Skeletal muscle satellite cell (primary cell): ENCODE measurements around the gene CALHM4. TPM values are rescaled to one million over a fixed set of nuclear protein-coding genes. Genes with fewer than 3 reads are reported as not detected.

Experiments
- H3K27me3 ChIP-seq: 2 replicates; pipeline ENCODE4 v1.7.0; 2013; ENCODE audit warnings: low read length; ENCODE audit not compliant: control insufficient read depth, insufficient read depth
- H3K36me3 ChIP-seq: 2 replicates; pipeline ENCODE4 v1.7.0; 2013; ENCODE audit warnings: mild to moderate bottlenecking, control low read depth, low read length; ENCODE audit not compliant: insufficient read depth
- H3K4me1 ChIP-seq: 2 replicates; pipeline ENCODE4 v1.7.0; 2013; ENCODE audit warnings: low read length; ENCODE audit not compliant: control insufficient read depth, insufficient read depth
- H3K4me2 ChIP-seq: 2 replicates; pipeline ENCODE4 v1.7.0; 2013; ENCODE audit warnings: mild to moderate bottlenecking, low read length
- H3K4me3 ChIP-seq: 2 replicates; pipeline ENCODE4 v1.7.0; 2013; ENCODE audit warnings: low read length
- H3K9ac ChIP-seq: 2 replicates; pipeline ENCODE4 v1.7.0; 2013; ENCODE audit warnings: mild to moderate bottlenecking, low read depth, low read length, moderate library complexity
- H3K9me3 ChIP-seq: replicated peaks from 2 replicates; pipeline ENCODE4 v1.7.0; 2013; ENCODE audit warnings: mild to moderate bottlenecking, control low read depth, low read length
- total RNA-seq: library from RNA; depleted of rRNA; stranded (reverse); fragments of >200 nt; gene quantifications from 2 replicates; pipeline ENCODE4 v1.2.3, GENCODE V29; 2012; rRNA removed

The CALHM4 gene, protein sequence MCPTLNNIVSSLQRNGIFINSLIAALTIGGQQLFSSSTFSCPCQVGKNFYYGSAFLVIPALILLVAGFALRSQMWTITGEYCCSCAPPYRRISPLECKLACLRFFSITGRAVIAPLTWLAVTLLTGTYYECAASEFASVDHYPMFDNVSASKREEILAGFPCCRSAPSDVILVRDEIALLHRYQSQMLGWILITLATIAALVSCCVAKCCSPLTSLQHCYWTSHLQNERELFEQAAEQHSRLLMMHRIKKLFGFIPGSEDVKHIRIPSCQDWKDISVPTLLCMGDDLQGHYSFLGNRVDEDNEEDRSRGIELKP
- not detected in 2 replicates for total RNA-seq

DNA sequence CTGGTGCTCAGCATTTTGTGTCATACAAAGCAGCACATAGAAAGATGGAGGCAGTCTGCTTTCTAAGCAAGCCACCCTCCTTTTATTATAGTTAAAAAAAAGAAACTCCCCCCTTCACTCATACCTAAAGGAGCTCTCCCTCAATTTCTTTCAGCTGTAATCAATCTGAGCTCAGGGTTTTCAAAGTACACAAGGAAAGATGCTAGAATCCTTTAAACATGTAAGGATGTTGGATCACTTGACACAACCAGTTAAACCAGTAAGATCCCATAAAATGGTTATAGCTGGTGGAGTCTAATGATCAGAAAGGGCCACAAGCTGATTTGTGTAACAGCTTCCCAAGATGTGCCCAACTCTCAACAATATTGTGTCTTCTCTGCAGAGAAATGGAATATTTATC, at the start of gene CALHM4:
Gene CALHM4 (plus strand): TSS at position 301 of the 400 bp plus-strand sequence. CDS start 43 bp downstream, at position 344.
- Histone ChIP-seq H3K4me3 (no peak within 1 kb of the TSS), H3K27me3 (no peaks in the 10 kb centered on the region), H3K4me1 (peaks cover 30% of the 10 kb centered on the region), H3K36me3 (no peaks in the 10 kb centered on the region), H3K4me2 (no peak within 1 kb of the TSS), H3K9me3 (no peaks in the 10 kb centered on the region), H3K9ac (no peak within 1 kb of the TSS)

DNA sequence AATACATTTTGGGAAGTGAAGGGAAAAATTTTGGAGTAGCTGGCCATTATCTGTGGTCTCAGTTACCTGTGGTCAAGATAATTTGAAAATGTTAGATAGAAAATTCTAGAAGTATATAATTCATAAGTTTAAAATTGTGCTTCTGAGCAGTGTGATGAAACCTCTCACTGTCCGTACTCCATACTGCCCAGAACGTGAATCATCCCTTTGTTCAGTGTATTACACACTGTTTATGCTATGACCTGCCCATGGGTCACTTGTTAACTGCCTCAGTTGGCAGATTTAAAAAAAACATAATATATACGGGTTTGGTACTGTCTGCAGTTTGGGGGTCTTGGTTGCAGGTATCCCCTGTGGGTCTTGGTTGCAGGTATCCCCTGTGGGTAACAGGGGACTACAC, 46.2 kb upstream of the CALHM4 start:
- H3K4me3 ChIP-seq = no peak overlapping the region
- no peaks in the 10 kb centered on the region for H3K27me3 ChIP-seq
- H3K4me1 ChIP-seq = peaks cover 8% of the 10 kb centered on the region
- H3K9ac ChIP-seq = no peak overlapping the region
- H3K9me3 ChIP-seq = no peaks in the 10 kb centered on the region
- H3K36me3 ChIP-seq = no peaks in the 10 kb centered on the region
- no peak overlapping the region for H3K4me2 ChIP-seq

DNA sequence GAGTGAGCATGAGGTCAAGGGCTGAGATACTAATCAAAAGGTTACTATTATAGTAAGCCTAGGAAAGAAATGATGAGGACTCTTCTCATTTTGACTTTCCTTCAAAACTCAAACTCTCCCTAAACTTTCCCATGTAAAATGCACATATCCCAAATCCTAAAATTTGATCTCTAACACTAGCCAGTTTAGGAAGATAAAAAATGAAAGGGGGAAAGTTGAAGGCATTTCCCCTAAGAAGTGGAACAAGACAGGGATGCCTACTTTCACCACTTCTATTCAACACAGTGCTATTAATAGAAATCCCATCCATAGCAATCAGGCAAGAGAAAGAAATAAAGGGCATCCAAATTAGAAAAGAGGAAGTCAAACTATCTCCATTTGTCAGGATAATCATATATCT, 45.0 kb upstream of the CALHM4 start:
- Histone ChIP-seq H3K9me3 (no peaks in the 10 kb centered on the region), H3K4me2 (no peak overlapping the region), H3K27me3 (no peaks in the 10 kb centered on the region), H3K36me3 (no peaks in the 10 kb centered on the region), H3K9ac (no peak overlapping the region), H3K4me3 (no peak overlapping the region), H3K4me1 (peaks cover 15% of the 10 kb centered on the region)

DNA sequence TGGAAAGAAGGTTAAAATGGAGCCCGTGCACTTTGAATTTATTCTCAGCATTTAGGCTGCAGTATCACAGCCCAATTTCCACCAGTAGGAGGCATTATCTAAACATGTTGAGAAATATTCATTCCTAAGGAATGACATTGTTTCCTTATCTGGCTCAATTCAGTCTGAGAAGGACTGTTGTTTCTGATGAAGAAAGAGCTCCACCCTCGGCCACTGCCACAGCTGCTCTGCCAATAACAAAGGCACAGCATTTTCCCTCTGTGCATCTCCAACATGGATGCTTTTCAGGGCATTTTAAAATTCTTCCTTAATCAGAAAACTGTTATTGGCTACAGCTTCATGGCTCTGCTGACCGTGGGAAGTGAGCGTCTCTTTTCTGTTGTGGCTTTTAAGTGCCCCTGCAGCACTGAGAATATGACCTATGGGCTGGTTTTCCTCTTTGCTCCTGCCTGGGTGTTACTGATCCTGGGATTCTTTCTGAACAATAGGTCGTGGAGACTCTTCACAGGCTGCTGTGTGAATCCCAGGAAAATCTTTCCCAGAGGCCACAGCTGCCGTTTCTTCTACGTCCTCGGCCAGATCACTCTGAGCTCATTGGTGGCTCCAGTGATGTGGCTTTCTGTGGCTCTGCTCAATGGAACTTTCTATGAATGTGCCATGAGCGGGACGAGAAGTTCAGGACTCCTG, 42.0 kb upstream of the CALHM4 start, which contains the start of gene CALHM5:
Gene CALHM5 (plus strand): TSS at position 216 of the 687 bp plus-strand sequence. CDS start 58 bp downstream, at position 274.
- peak within 1 kb of the TSS; percentile 69 for H3K4me3 ChIP-seq
- no peaks in the 10 kb centered on the region for H3K9me3 ChIP-seq
- H3K9ac ChIP-seq = peak within 1 kb of the TSS; percentile 86
- peaks cover 22% of the 10 kb centered on the region for H3K4me1 ChIP-seq
- H3K4me2 ChIP-seq = peak within 1 kb of the TSS; percentile 84
- H3K27me3 ChIP-seq = no peaks in the 10 kb centered on the region
- peaks cover 9% of the 10 kb centered on the region for H3K36me3 ChIP-seq

DNA sequence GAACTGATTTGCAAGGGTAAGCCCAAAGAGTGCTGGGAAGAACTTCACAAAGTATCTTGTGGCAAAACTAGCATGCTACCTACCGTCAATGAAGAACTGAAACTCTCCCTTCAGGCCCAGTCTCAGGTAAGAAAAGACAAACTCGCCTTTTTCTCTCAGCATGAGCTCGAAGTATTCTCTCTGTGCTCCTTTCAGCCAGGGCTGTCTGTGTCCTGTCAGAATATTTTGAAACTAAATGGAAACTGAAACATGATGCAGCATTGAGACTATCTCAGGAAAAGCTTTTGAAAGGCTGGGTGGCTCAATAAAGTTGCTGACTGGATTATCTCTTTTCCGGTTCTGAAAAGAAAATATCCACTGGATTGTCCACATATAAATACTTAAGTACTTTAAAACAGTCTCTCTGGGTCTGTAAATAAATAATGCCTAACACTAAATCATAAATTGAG, 41.4 kb upstream of the CALHM4 start:
- Histone ChIP-seq H3K4me1 (peaks cover 20% of the 10 kb centered on the region), H3K4me2 (peak overlapping the region; percentile 84), H3K9me3 (no peaks in the 10 kb centered on the region), H3K4me3 (peak overlapping the region; percentile 69), H3K36me3 (peaks cover 9% of the 10 kb centered on the region), H3K27me3 (no peaks in the 10 kb centered on the region), H3K9ac (peak overlapping the region; percentile 86)

DNA sequence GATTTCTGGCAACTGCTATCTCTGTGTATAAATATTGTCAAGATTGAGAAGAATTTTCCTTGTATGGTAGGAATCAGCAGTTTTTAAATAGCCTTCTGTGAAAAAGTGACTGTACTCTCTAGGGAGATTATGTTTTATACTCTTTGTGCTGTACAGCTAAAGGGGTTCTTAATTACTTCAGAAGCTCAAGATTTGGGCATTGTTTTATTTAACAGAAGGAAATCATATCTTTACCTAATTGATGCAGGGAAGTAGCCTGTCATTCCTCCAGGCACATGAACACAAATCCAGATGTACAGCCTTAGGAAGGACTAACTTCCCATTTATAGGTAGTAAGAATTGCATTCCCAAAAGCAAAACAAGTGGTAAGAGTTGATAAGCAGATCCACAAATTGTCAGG, 40.8 kb upstream of the CALHM4 start:
- peak overlapping the region; percentile 86 for H3K9ac ChIP-seq
- H3K4me3 ChIP-seq = peak overlapping the region; percentile 69
- peaks cover 9% of the 10 kb centered on the region for H3K36me3 ChIP-seq
- H3K27me3 ChIP-seq = no peaks in the 10 kb centered on the region
- no peaks in the 10 kb centered on the region for H3K9me3 ChIP-seq
- peak overlapping the region; percentile 84 for H3K4me2 ChIP-seq
- H3K4me1 ChIP-seq = peaks cover 15% of the 10 kb centered on the region

DNA sequence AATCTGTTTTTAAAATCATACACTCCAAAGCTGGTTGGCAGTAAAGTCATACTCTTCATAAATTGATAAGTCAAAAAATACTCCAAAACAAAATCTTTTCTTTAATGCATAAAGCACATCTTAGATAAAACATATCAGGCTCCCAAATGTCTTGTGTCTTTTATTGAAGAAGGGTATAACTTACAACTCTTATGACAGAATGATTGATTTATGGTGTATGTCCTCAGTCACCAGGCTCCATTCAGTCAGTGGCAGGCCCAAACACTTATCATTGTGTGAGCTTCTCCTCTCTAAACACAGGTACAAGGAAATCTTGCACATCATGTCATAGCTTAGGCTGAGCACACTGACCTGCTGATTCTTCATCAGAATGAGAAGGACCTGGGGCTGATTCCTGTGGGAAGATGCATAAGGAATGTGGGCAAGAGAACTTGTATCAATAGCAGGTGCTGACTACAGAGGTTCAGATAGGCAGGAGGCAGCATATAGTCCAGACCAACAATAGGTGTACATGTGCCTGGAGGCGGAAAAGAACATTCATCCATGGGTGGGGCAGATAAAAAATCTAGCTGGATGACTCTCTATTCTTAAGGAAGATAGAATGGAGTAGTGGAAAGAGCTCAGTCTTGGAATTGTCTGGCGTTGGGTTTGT, 40.2 kb upstream of the CALHM4 start:
- Histone ChIP-seq H3K4me3 (peak overlapping the region; percentile 69), H3K9me3 (no peaks in the 10 kb centered on the region), H3K27me3 (no peaks in the 10 kb centered on the region), H3K4me1 (peaks cover 14% of the 10 kb centered on the region), H3K36me3 (peaks cover 9% of the 10 kb centered on the region), H3K4me2 (peak overlapping the region; percentile 84), H3K9ac (peak overlapping the region; percentile 86)

DNA sequence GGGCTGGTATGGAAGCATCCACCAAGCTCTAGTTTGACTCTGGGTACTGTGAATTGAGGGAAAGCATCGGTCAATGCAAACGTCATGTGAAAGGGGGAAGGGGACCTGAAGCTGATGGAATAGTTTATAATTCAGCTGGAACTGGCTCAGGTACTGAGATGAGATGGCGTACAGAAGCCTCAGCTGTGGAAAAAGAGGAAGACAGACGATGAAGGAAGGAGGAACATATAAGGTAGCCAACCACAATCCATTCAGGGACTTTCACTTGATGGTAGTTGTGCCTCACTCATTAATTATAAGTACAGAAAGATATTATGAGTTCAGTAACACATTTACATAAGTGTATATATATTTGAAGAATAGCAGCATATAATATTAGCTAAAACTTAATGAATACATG, 39.4 kb upstream of the CALHM4 start:
- Histone ChIP-seq H3K27me3 (no peaks in the 10 kb centered on the region), H3K4me3 (peak overlapping the region; percentile 69), H3K36me3 (peaks cover 9% of the 10 kb centered on the region), H3K4me2 (peak overlapping the region; percentile 84), H3K9me3 (no peaks in the 10 kb centered on the region), H3K9ac (no peak overlapping the region), H3K4me1 (peaks cover 14% of the 10 kb centered on the region)

DNA sequence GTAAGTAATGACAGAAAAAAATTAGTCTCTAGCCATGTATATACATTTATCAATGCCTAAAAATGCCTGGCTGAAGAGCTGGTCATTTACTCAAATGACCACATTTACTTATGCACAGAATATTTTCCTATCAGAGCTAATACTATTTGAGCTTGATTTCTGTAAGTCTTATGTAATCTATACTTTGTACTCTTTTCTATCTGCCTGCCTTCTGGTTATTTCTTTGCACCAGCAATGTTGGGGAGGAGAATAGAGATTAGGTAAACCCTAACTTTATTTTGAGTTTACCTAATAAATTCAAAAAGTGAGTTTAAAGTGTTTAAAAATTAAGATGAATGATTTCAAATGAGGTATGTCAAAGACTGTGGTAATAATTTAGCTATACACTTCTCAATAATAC, 38.4 kb upstream of the CALHM4 start:
- no peaks in the 10 kb centered on the region for H3K9me3 ChIP-seq
- peaks cover 14% of the 10 kb centered on the region for H3K4me1 ChIP-seq
- peaks cover 9% of the 10 kb centered on the region for H3K36me3 ChIP-seq
- no peak overlapping the region for H3K4me2 ChIP-seq
- no peaks in the 10 kb centered on the region for H3K27me3 ChIP-seq
- no peak overlapping the region for H3K9ac ChIP-seq
- no peak overlapping the region for H3K4me3 ChIP-seq

DNA sequence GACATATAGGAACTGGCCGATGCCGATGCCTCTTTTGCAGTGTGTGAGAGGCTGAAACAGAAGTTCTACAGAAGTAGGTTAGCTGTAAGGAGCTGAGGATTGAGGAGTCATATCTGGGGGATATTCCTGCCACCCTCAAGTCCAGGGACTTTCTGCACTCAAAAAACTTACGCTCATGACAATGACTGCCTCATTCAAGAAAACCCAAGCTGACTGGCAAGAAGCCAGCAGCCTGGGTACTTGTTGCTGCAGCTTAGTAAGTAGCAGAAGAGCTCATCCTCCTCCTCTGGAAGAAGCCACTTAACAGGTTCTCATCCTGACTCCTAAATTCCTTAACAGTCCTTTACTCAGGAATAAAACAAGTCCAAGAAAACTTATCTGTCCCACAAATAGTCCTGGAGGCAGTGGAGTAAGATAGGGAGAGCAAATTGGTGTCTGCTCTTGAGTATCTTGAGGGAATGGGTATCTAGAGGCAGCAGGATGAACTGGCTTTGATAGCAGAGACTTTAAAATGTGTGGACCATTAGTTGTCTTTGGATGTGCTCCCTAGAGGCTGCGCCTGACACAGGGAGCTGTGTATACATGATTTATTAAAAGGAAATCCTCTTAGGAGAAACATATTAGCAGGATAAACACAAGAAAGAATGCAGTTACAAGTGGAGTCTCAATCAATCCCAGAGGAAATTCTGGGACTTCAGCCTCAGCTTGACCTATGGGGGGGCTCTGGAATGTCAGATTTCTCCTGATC, 34.8 kb upstream of the CALHM4 start:
- H3K9ac ChIP-seq = no peak overlapping the region
- H3K9me3 ChIP-seq = no peaks in the 10 kb centered on the region
- H3K4me2 ChIP-seq = no peak overlapping the region
- H3K27me3 ChIP-seq = no peaks in the 10 kb centered on the region
- H3K36me3 ChIP-seq = peaks cover 9% of the 10 kb centered on the region
- H3K4me3 ChIP-seq = no peak overlapping the region
- peaks cover 4% of the 10 kb centered on the region for H3K4me1 ChIP-seq

DNA sequence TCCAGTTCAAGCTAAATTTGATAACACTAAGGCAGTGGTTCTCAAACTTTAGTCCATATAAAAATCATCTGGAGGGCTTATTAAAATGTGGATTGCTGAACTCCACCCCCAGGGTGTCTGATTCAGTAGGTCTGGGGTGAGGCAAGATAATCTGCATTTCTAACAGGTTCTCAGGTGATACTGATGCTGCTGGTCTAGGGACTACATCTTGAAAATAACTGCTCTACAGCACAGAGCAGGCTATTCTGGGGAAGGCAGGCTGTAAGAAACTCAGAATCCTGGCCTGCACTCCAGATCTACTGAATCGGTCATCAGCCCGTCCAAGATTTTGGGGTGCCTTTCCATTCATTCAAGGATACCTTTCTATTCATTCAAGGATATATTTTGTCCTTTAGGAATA, 30.7 kb upstream of the CALHM4 start:
- H3K4me1 ChIP-seq = no peaks in the 10 kb centered on the region
- no peaks in the 10 kb centered on the region for H3K27me3 ChIP-seq
- H3K36me3 ChIP-seq = no peaks in the 10 kb centered on the region
- H3K4me3 ChIP-seq = no peak overlapping the region
- H3K9ac ChIP-seq = no peak overlapping the region
- H3K4me2 ChIP-seq = no peak overlapping the region
- H3K9me3 ChIP-seq = no peaks in the 10 kb centered on the region
